Caco-2 (cell line): ENCODE measurements around the gene TPH2. TPM values are rescaled to one million over a fixed set of nuclear protein-coding genes. Genes with fewer than 3 reads are reported as not detected.

Source experiments
- BruUV-seq: library from RNA; stranded (reverse); fragments of 400-500 nt; replicated peaks from 2 replicates; lab custom pipeline; 2021; lab: Mats Ljungman, UMichigan
- CTCF ChIA-PET: fragments of 300-600 bp; sonication (Branson Sonifier 250); formaldehyde crosslinking; loops from one replicate; lab custom pipeline; 2022; ENCODE audit warnings: antibody characterized with exemption; lab: Charles Lee
- POLR2A ChIA-PET: fragments of 300-600 bp; sonication (Branson Sonifier 250); formaldehyde crosslinking; loops from one replicate; lab custom pipeline; 2022; ENCODE audit warnings: antibody characterized with exemption; lab: Charles Lee
- DNase-seq, 2 experiments: peaks; one replicate each; pipeline versions ENCODE4 v3.0.0 to v3.0.0-alpha.2; 2020 to 2022
- H3K27me3 ChIP-seq: replicated peaks from 2 replicates; pipeline ENCODE4 v1.6.0; 2011; ENCODE audit warnings: low read length; ENCODE audit not compliant: control insufficient read depth, insufficient read depth
- H3K36me3 ChIP-seq: 2 replicates; pipeline ENCODE4 v1.5.1; 2011; ENCODE audit warnings: low read length; ENCODE audit not compliant: control insufficient read depth, insufficient read depth
- H3K4me1 ChIP-seq: fragments of 250-450 bp; sonication (Bioruptor Pico); 2 replicates; pipeline ENCODE4 v1.5.1; 2020; ENCODE audit warnings: mild to moderate bottlenecking
- H3K4me3 ChIP-seq: 2 replicates; pipeline ENCODE4 v1.5.1; 2011; ENCODE audit warnings: low read depth, mild to moderate bottlenecking, control low read depth, low read length
- H3K9me3 ChIP-seq: fragments of 250-450 bp; sonication (Bioruptor Pico); 2 replicates; pipeline ENCODE4 v1.5.1; 2020; ENCODE audit warnings: mild to moderate bottlenecking, moderate library complexity
- H3K27ac Mint-ChIP-seq: one replicate; pipeline ENCODE4 v1.8.0; 2022; ENCODE audit warnings: mixed read lengths; ENCODE audit not compliant: unreplicated experiment
- H3K27me3 Mint-ChIP-seq: one replicate; pipeline ENCODE4 v1.8.0; 2022; ENCODE audit warnings: mixed read lengths; ENCODE audit not compliant: insufficient read depth, unreplicated experiment
- H3K36me3 Mint-ChIP-seq: one replicate; pipeline ENCODE4 v1.8.0; 2022; ENCODE audit warnings: mild to moderate bottlenecking, mixed read lengths; ENCODE audit not compliant: insufficient read depth, unreplicated experiment
- H3K4me1 Mint-ChIP-seq: one replicate; pipeline ENCODE4 v1.8.0; 2022; ENCODE audit warnings: low read depth, mixed read lengths; ENCODE audit not compliant: unreplicated experiment
- H3K4me3 Mint-ChIP-seq: one replicate; pipeline ENCODE4 v1.8.0; 2022; ENCODE audit warnings: mild to moderate bottlenecking, moderate library complexity, mixed read lengths; ENCODE audit not compliant: unreplicated experiment
- H3K9me3 Mint-ChIP-seq: one replicate; pipeline ENCODE4 v1.8.0; 2022; ENCODE audit warnings: mixed read lengths; ENCODE audit not compliant: unreplicated experiment
- intact Hi-C: fragments of 100-400 bp; cut with micrococcal nuclease; formaldehyde crosslinking; loops from one replicate; pipeline ENCODE4 v1.10.0; 2022; ENCODE audit not compliant: unreplicated experiment
- total RNA-seq: library from RNA; stranded (reverse); gene quantifications from 2 replicates; pipeline ENCODE4 v1.2.3, GENCODE V29; 2022
- TF ChIP-seq, protein P1 (sequence below), 2 experiments: fragments of 200-600 bp in 1 of 2; IDR thresholded peaks; 1 replicate in 1 of 2; 2 replicates in 1 of 2; pipeline versions ENCODE4 v1.5.1 to v1.8.0; 2011 to 2022; ENCODE audit warnings: antibody characterized with exemption in 1 of 2, control low read depth in 1 of 2, inconsistent platforms in 1 of 2, low read depth in 1 of 2, low read length in 1 of 2, mild to moderate bottlenecking in 1 of 2, moderate library complexity in 1 of 2; ENCODE audit not compliant: insufficient read depth in 1 of 2, severe bottlenecking in 1 of 2, unreplicated experiment in 1 of 2

TPH2 gene
- total RNA-seq, 1 experiment from 2014 or later = not detected

DNA sequence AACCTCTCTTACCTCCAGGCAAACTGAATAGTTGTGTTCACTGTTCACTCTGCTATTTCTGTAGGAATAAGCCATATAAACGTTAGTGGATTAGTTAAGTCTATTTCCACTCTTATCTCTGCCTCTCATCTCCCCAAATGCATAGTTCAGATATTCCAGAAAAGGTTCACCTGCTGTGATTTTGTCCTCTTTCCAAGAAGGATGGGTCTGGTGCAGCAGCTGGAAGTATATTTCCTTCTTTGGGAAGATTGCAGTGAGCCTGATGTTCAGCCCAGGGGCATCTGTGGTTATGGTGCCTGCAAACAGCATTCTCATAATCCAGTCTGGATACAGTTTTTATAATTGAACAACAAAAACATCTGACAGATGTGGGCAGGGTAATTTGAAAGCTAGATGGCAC lies 97.7 kb downstream of the TPH2 start:
- TF ChIP-seq, protein P1, sequence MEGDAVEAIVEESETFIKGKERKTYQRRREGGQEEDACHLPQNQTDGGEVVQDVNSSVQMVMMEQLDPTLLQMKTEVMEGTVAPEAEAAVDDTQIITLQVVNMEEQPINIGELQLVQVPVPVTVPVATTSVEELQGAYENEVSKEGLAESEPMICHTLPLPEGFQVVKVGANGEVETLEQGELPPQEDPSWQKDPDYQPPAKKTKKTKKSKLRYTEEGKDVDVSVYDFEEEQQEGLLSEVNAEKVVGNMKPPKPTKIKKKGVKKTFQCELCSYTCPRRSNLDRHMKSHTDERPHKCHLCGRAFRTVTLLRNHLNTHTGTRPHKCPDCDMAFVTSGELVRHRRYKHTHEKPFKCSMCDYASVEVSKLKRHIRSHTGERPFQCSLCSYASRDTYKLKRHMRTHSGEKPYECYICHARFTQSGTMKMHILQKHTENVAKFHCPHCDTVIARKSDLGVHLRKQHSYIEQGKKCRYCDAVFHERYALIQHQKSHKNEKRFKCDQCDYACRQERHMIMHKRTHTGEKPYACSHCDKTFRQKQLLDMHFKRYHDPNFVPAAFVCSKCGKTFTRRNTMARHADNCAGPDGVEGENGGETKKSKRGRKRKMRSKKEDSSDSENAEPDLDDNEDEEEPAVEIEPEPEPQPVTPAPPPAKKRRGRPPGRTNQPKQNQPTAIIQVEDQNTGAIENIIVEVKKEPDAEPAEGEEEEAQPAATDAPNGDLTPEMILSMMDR (IDR thresholded peaks at IDR 0.05; ENCODE audit: insufficient read depth in 1 of 2, low read depth in 1 of 2, low read length in 1 of 2, severe bottlenecking in 1 of 2, unreplicated experiment in 1 of 2) = no peak
- no peak overlapping the region for H3K4me3 Mint-ChIP-seq
- intact Hi-C loops = no loop called here
- no peak overlapping the region for H3K27ac Mint-ChIP-seq
- peaks cover 10% of the 10 kb centered on the region for H3K9me3 Mint-ChIP-seq
- no peaks in the 10 kb centered on the region for H3K36me3 ChIP-seq
- no TSS peak for BruUV-seq
- no peak overlapping the region for H3K4me3 ChIP-seq
- H3K36me3 Mint-ChIP-seq = no peaks in the 10 kb centered on the region
- H3K4me1 Mint-ChIP-seq = no peaks in the 10 kb centered on the region
- no peak for DNase-seq
- no peaks in the 10 kb centered on the region for H3K9me3 ChIP-seq
- CTCF ChIA-PET = no interaction called here
- H3K4me1 ChIP-seq = no peaks in the 10 kb centered on the region
- POLR2A ChIA-PET = no interaction called here
- no peaks in the 10 kb centered on the region for H3K27me3 ChIP-seq
- H3K27me3 Mint-ChIP-seq = peaks cover 6% of the 10 kb centered on the region

DNA sequence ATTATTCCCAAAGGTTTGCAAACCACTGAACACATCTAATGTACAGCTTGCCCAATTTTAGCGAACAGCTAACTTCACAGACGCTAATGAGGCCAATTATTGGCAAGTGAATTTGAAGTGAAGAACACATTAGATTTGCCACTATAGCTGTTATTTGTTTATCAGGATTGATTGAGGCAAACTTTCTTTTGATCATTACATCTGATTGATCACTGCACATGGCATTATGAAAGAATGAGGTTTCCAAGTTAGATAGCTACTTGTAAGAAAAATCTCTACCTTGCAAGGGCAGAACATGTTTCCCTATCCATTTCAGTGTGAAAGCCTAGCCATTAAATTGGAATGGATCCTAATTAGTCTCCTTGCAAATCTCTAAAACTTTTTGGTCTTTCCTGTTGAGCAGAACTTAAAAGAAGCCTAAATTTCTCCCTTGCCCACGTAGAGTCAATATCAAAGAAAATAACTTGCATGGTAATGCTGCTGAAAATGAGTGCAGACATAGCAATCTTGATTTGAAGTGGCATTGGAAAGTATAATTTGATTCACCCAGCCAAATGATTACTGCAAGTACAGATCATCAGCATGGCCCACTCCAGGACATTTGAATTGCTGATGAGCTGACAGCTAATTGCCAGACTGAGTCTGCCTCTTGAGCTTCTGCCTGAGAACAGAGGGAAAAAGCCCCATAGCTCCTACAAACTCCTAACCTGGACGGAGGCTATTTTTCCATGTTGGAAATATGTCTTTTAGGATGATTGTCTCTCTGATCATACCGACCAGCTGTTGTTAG lies 98.6 kb downstream of the TPH2 start:
- H3K4me3 Mint-ChIP-seq = no peak overlapping the region
- no peaks in the 10 kb centered on the region for H3K36me3 Mint-ChIP-seq
- ChIA-PET POLR2A (no interaction called here), CTCF (no interaction called here)
- H3K4me3 ChIP-seq = no peak overlapping the region
- H3K4me1 Mint-ChIP-seq = no peaks in the 10 kb centered on the region
- no peaks in the 10 kb centered on the region for H3K4me1 ChIP-seq
- no peaks in the 10 kb centered on the region for H3K27me3 ChIP-seq
- TF ChIP-seq, protein P1 (IDR thresholded peaks at IDR 0.05; ENCODE audit: insufficient read depth in 1 of 2, low read depth in 1 of 2, low read length in 1 of 2, severe bottlenecking in 1 of 2, unreplicated experiment in 1 of 2) = no peak
- H3K27ac Mint-ChIP-seq = no peak overlapping the region
- intact Hi-C loops = no loop called here
- no peaks in the 10 kb centered on the region for H3K36me3 ChIP-seq
- peaks cover 6% of the 10 kb centered on the region for H3K27me3 Mint-ChIP-seq
- DNase-seq = no peak
- H3K9me3 Mint-ChIP-seq = peaks cover 10% of the 10 kb centered on the region
- no TSS peak for BruUV-seq
- H3K9me3 ChIP-seq = no peaks in the 10 kb centered on the region

DNA sequence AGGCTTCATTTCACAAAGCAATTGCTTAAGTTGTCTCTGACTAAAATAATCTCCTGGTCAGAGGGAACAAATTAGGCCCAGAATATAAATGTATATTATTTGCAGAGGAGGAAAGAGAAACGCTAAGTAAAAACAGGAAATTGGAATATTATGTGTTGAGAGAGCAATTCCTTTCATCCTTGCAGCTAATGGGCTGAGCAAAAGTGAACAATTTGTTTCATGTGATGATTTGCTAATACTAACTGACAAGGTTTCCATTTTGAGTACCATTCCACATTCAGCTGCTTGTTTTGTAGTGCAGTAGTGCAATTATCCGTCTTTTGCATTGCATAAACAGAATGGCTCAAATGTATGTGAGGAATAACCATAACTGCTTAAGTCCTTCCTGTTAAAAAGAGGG lies 103.2 kb downstream of the TPH2 start:
- intact Hi-C loops = no loop called here
- Histone ChIP-seq H3K4me1 (no peaks in the 10 kb centered on the region), H3K4me3 (no peak overlapping the region), H3K9me3 (no peaks in the 10 kb centered on the region), H3K36me3 (no peaks in the 10 kb centered on the region), H3K27me3 (no peaks in the 10 kb centered on the region)
- CTCF ChIA-PET = no interaction called here
- no peak overlapping the region for H3K4me3 Mint-ChIP-seq
- peaks cover 20% of the 10 kb centered on the region for H3K9me3 Mint-ChIP-seq
- H3K27ac Mint-ChIP-seq = no peak overlapping the region
- peaks cover 7% of the 10 kb centered on the region for H3K4me1 Mint-ChIP-seq
- no peak for DNase-seq
- POLR2A ChIA-PET = no interaction called here
- no peaks in the 10 kb centered on the region for H3K27me3 Mint-ChIP-seq
- no TSS peak for BruUV-seq
- TF ChIP-seq, protein P1 (IDR thresholded peaks at IDR 0.05; ENCODE audit: insufficient read depth in 1 of 2, low read depth in 1 of 2, low read length in 1 of 2, severe bottlenecking in 1 of 2, unreplicated experiment in 1 of 2) = no peak
- no peaks in the 10 kb centered on the region for H3K36me3 Mint-ChIP-seq
